IgD-negative memory B cell (primary cell): Measurements from ENCODE around the gene CPEB4. TPM values are rescaled to one million over a fixed set of nuclear protein-coding genes. Genes with fewer than 3 reads are reported as not detected.

Source experiments
- H3K27ac Mint-ChIP-seq, 3 donors: one replicate each; pipeline ENCODE4 v1.8.0; 2020 to 2022; ENCODE audit warnings: mild to moderate bottlenecking in 3 of 3, mixed read lengths in 3 of 3, moderate library complexity in 1 of 3
- H3K27me3 Mint-ChIP-seq: one replicate; pipeline ENCODE4 v1.8.0; 2021; ENCODE audit warnings: mixed read lengths
- H3K36me3 Mint-ChIP-seq: one replicate; pipeline ENCODE4 v1.8.0; 2020; ENCODE audit warnings: mild to moderate bottlenecking, mixed read lengths
- H3K4me1 Mint-ChIP-seq, 3 donors: one replicate each; pipeline ENCODE4 v1.8.0; 2020 to 2022; ENCODE audit warnings: mixed read lengths in 3 of 3, mild to moderate bottlenecking in 1 of 3
- H3K4me3 Mint-ChIP-seq, 4 donors: one replicate each; pipeline ENCODE4 v1.8.0; 2020 to 2022; ENCODE audit warnings: mild to moderate bottlenecking in 4 of 4, mixed read lengths in 4 of 4, moderate library complexity in 3 of 4
- H3K9me3 Mint-ChIP-seq, 3 donors: one replicate each; pipeline ENCODE4 v1.8.0; 2020 to 2021; ENCODE audit warnings: mixed read lengths in 3 of 3, mild to moderate bottlenecking in 1 of 3
- polyA plus RNA-seq: library from polyadenylated mRNA; unstranded; fragments of 300-500 nt; fragmentation: Illumina TruSeq; gene quantifications from one replicate; pipeline ENCODE4 v1.2.3, GENCODE V29; 2021

Gene CPEB4
- polyA plus RNA-seq, 1 donor from 2014 or later, result 8.4 TPM

DNA sequence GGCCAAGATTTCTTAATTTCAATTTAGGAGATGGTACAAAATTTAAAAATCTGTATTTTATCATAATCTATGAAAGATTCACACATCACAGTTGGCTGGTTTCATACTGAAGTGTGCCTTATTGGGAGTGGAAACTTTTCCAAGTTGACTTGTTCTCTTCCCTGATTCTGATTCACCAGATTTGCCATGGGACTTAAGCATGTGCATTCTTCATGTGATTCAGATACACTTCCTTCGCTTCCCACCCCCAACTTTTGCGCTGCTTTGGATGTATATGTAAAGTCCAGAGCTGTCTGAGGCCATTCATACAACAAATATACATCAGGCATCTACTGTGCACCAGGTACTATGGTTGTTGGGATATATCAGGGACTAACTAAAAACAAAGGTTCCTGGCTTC is 34.4 kb downstream of the CPEB4 start:
- H3K4me3 Mint-ChIP-seq, result no peak overlapping the region
- H3K36me3 Mint-ChIP-seq, result no peaks in the 10 kb centered on the region
- peaks cover 17 to 23% (median 20%) of the 10 kb centered on the region in 3 donors for H3K4me1 Mint-ChIP-seq
- H3K27me3 Mint-ChIP-seq, result no peaks in the 10 kb centered on the region
- no peaks in the 10 kb centered on the region for H3K9me3 Mint-ChIP-seq
- H3K27ac Mint-ChIP-seq, result no peak overlapping the region

DNA sequence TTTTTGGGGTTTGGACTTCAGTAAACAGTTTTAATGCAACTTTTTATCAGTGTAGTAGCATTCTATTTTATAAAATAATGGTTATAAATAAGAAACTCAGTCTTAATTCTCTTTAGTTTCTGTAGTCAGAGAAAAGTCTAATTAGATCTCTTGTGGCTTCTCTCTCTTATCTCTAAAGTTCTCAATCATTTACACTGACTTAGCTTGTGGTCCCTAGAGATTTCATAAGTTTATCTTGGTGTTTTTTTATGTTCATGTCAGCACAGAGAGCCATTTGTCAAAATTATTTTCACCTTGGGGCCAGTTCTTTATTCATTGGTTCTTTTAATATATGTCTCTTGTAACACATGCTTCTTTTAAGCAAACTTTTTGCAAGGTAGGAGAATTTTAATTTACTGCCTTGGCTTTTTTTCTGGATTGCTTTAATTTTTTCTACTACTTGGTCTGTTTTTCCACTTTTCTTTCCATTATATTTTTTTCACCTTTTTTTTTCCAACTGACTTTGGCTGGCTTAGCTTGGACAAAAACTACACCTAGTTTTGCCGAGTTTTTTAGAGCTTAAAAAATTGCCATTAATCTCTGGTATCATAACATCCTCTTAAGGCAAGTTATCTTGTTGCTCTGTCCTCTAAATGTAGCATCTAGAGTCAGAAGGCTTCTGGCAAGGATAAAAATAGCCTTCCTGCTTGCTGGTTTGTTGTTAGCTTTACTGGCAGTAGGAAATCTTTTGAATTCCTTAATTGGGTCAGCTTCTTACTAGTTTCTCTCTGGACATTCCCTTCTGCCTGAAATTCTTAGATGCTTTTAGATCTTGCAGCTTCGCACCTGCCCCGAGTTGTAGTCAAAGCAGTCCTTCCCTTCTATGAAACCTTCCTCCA is 35.3 kb downstream of the CPEB4 start:
- H3K36me3 Mint-ChIP-seq, result no peaks in the 10 kb centered on the region
- H3K4me1 Mint-ChIP-seq, result peaks cover 17 to 23% (median 20%) of the 10 kb centered on the region in 3 donors
- no peak overlapping the region for H3K27ac Mint-ChIP-seq
- H3K4me3 Mint-ChIP-seq, result no peak overlapping the region
- H3K9me3 Mint-ChIP-seq, result no peaks in the 10 kb centered on the region
- no peaks in the 10 kb centered on the region for H3K27me3 Mint-ChIP-seq

DNA sequence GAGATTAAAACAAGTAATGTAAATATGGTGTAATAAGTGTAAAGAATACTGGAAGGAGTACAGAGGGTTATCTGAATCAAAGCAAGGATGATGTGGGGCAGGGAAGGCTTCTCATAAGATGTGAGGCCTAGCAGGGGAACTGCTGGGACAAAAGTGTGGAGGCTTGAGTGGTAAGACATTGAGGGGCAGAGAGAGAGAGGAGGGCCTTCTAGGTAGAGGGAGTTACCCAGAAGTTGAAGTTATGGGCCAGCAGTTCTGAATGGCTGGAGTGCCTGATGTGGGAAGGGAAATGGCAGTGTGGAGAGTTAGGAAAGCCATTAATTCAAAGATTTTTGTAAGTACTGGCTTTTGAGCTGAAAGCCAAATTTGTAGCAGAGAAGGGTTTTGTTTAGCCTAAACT is 36.8 kb downstream of the CPEB4 start:
- H3K27me3 Mint-ChIP-seq, result no peaks in the 10 kb centered on the region
- peak overlapping the region in 1 of 4 donors; percentile 9 for H3K4me3 Mint-ChIP-seq
- H3K9me3 Mint-ChIP-seq, result no peaks in the 10 kb centered on the region
- peaks cover 17 to 23% (median 20%) of the 10 kb centered on the region in 3 donors for H3K4me1 Mint-ChIP-seq
- peaks cover 6% of the 10 kb centered on the region for H3K36me3 Mint-ChIP-seq
- peak overlapping the region in 1 of 3 donors; percentile 83 for H3K27ac Mint-ChIP-seq

- Mint-ChIP-seq H3K4me1 (peaks cover 17 to 23% (median 20%) of the 10 kb centered on the region in 3 donors), H3K27me3 (no peaks in the 10 kb centered on the region), H3K4me3 (peak overlapping the region in 1 of 4 donors; percentile 50), H3K36me3 (peaks cover 6% of the 10 kb centered on the region), H3K9me3 (no peaks in the 10 kb centered on the region), H3K27ac (no peak overlapping the region)
These were observed 37.4 kb downstream of the CPEB4 start for GRCh38 chr5:173925449-173926071.

DNA sequence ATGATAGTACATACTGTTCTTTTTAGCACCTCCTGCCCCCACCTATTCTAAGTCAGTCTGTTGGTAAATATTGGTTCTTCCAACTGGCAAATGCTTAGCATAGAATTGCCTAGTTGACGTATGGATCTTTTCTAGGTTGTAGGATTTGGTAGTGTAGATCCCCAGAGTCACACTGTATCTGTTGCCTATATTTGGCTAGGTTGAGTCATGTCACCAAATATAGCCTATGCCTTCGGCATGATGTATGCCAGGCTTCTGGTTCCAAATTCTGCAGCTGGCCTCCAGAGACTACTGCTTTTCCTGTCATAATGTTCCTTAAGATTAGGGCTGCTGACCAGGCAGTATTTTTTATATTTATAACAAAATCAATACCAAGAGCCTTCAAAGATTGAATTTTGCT is 38.2 kb downstream of the CPEB4 start:
- peaks cover 17 to 23% (median 20%) of the 10 kb centered on the region in 3 donors for H3K4me1 Mint-ChIP-seq

DNA sequence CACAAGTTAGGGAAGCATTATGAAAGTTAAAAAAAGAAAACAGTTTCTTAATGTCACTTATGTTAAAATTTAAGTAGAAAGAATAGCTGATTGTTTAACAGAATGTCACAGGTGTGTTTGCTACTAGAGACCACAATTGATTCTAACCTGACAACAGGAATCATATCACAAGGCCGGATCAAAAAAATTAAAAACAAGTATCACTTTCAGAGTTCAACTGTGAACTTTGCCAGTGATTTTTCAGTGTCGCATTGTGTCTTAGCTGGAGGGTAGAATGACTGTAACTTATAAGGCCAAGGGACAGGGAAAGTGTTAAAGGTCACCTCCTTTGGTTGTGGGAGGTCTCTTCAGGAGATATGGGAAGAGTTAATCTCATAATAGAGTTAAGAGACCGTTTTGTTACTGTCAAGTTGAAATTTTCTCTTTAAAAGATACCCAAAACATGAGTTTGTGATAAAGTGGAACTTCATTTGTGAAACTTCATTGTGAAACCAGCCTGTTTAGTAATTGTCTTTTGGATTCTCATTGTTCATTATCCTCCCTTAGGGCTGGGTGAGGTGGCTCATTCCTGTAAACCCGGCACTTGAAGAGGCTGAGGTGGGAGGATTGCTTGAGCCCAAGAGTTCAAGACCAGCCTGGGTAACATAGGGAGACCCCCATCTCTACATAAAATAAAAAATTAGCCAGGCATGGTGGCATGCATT is 40.9 kb downstream of the CPEB4 start:
- peaks cover 12 to 15% (median 13%) of the 10 kb centered on the region in 3 donors for H3K4me1 Mint-ChIP-seq
- H3K36me3 Mint-ChIP-seq, result peaks cover 11% of the 10 kb centered on the region

More for the DNA sequence above, 38.2 kb downstream of the CPEB4 start:
- Mint-ChIP-seq H3K9me3 (no peaks in the 10 kb centered on the region), H3K27ac (no peak overlapping the region), H3K27me3 (no peaks in the 10 kb centered on the region), H3K4me3 (no peak overlapping the region), H3K36me3 (peaks cover 6% of the 10 kb centered on the region)

GRCh38 chr5:173932695-173933139 is 44.6 kb downstream of the CPEB4 start:
- Mint-ChIP-seq H3K27me3 (no peaks in the 10 kb centered on the region), H3K4me1 (peaks cover 0 to 8% (median 2%) of the 10 kb centered on the region in 3 donors), H3K27ac (no peak overlapping the region), H3K9me3 (no peaks in the 10 kb centered on the region), H3K4me3 (no peak overlapping the region), H3K36me3 (peaks cover 11% of the 10 kb centered on the region)

More for the DNA sequence above, 40.9 kb downstream of the CPEB4 start:
- Mint-ChIP-seq H3K9me3 (no peaks in the 10 kb centered on the region), H3K4me3 (no peak overlapping the region), H3K27ac (peak overlapping the region in 1 of 3 donors; percentile 16), H3K27me3 (no peaks in the 10 kb centered on the region)

- Mint-ChIP-seq H3K27me3 (no peaks in the 10 kb centered on the region), H3K36me3 (peaks cover 11% of the 10 kb centered on the region), H3K4me3 (no peak overlapping the region), H3K9me3 (no peaks in the 10 kb centered on the region), H3K4me1 (peaks cover 0 to 8% (median 2%) of the 10 kb centered on the region in 3 donors), H3K27ac (no peak overlapping the region)
These were observed 45.8 kb downstream of the CPEB4 start for GRCh38 chr5:173933901-173934300.

DNA sequence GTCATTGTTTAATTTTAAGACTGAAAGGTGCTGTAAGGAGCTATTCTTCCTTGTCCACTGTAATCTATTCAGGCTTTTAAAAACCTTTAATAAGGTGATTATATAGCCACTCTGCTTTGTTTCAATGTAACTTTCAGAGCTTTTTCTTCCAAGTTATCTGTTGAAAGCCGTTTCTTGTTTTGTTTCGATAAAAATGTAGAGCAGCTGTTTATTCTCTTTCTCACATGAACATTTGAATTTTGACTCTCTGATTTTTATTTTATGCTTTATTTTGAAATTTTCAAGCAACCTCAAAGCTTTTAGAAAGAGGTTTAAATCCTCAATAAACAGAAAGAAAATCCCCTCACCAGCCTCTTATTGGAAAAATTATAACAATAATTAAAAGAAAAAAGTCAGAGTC is 47.2 kb downstream of the CPEB4 start:
- H3K9me3 Mint-ChIP-seq, result no peaks in the 10 kb centered on the region
- no peak overlapping the region for H3K4me3 Mint-ChIP-seq
- H3K36me3 Mint-ChIP-seq, result peaks cover 11% of the 10 kb centered on the region
- peaks cover 0 to 8% (median 2%) of the 10 kb centered on the region in 3 donors for H3K4me1 Mint-ChIP-seq
- no peak overlapping the region for H3K27ac Mint-ChIP-seq
- no peaks in the 10 kb centered on the region for H3K27me3 Mint-ChIP-seq

GRCh38 chr5:173940269-173940668 is 52.1 kb downstream of the CPEB4 start:
- no peaks in the 10 kb centered on the region for H3K27me3 Mint-ChIP-seq
- no peaks in the 10 kb centered on the region for H3K4me1 Mint-ChIP-seq
- no peak overlapping the region for H3K27ac Mint-ChIP-seq
- H3K4me3 Mint-ChIP-seq, result no peak overlapping the region
- no peaks in the 10 kb centered on the region for H3K9me3 Mint-ChIP-seq
- peaks cover 5% of the 10 kb centered on the region for H3K36me3 Mint-ChIP-seq

DNA sequence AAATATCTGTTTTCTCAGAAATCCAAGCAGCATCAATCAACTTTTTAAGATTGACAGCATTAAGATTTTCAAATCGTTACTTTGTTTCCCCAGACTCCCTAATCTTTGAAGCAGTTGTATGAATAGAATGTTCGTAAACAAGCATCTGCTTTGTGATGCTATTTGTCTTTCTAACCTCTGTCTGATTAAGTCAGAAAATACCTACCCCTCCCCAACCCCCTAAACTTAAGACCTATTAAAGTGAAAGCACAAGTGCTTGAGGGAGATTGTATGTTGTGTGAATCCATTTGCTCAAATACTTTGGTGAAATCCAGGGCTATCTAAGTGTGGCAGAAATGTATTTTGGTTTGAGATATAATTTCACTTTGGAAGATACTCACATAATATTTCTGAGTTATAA is 53.0 kb downstream of the CPEB4 start:
- Mint-ChIP-seq H3K27me3 (no peaks in the 10 kb centered on the region), H3K36me3 (peaks cover 5% of the 10 kb centered on the region), H3K9me3 (no peaks in the 10 kb centered on the region), H3K4me3 (no peak overlapping the region), H3K4me1 (no peaks in the 10 kb centered on the region), H3K27ac (no peak overlapping the region)

DNA sequence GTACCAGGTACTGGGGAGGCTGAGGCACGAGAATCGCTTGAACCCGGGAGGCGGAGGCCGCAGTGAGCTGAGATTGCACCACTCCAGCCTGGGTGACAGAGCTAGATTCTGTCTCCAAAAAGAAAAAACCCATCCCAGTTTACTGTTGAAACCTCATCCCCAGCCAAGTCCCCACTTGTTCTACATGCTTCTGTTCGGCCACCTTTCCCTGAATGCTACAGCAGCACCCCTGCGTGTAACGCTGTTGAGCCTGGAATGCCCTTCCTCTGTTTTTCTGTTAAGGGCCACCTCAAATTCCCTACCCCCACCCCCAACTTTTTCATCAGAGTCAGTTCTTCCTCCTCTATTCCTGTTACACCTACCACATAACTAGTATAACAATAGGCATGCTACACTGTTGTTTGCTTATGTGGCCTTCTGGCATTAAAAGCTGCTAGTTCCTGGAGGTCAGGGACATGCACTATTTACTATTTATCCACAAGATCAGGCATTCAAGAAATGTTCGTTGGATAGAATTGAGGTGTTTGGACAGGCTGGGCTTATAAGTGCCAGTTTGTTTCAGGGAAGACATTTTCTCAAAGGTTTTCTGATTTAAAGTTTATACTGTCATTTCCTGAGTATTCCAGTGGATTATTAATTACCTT is 53.7 kb downstream of the CPEB4 start:
- Mint-ChIP-seq H3K36me3 (peaks cover 5% of the 10 kb centered on the region), H3K27ac (no peak overlapping the region), H3K27me3 (no peaks in the 10 kb centered on the region), H3K4me3 (no peak overlapping the region), H3K4me1 (no peaks in the 10 kb centered on the region), H3K9me3 (no peaks in the 10 kb centered on the region)

- H3K27ac Mint-ChIP-seq, result peak overlapping the region in 1 of 3 donors; percentile 18
- no peak overlapping the region for H3K4me3 Mint-ChIP-seq
- no peaks in the 10 kb centered on the region for H3K27me3 Mint-ChIP-seq
- H3K36me3 Mint-ChIP-seq, result peaks cover 11% of the 10 kb centered on the region
- H3K9me3 Mint-ChIP-seq, result no peaks in the 10 kb centered on the region
- H3K4me1 Mint-ChIP-seq, result no peaks in the 10 kb centered on the region
These were observed 56.4 kb downstream of the CPEB4 start for GRCh38 chr5:173944511-173944910.

- Mint-ChIP-seq H3K27ac (no peak overlapping the region), H3K27me3 (no peaks in the 10 kb centered on the region), H3K4me1 (no peaks in the 10 kb centered on the region), H3K4me3 (no peak overlapping the region), H3K36me3 (peaks cover 9% of the 10 kb centered on the region), H3K9me3 (no peaks in the 10 kb centered on the region)
These were observed 57.0 kb downstream of the CPEB4 start for GRCh38 chr5:173945160-173945559.

DNA sequence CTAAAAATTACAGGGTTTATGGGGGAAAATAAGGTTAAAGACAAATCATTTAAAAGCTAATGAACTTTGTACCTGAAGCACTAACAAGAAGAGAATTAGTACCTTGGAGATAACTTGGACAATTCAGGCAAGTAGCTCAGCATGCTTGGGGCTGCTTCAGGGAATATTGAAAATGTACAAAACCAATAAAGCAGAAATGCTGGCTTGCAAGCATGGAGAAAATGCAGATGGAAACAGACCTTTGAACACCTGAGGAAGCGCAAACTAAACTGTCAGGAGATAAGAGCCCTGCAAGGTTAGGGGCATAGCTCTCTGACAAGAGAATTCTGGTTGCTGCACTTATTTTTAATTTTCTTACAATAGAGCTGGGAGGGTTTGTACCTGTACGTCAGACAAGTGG is 58.2 kb downstream of the CPEB4 start:
- Mint-ChIP-seq H3K4me3 (no peak overlapping the region), H3K27me3 (no peaks in the 10 kb centered on the region), H3K36me3 (peaks cover 8% of the 10 kb centered on the region), H3K27ac (peak overlapping the region in 1 of 3 donors; percentile 9), H3K9me3 (no peaks in the 10 kb centered on the region), H3K4me1 (no peaks in the 10 kb centered on the region)
